Lung (tissue), 12 donors: ENCODE data around the gene VWF. TPM values are rescaled to one million over a fixed set of nuclear protein-coding genes. Genes with fewer than 3 reads are reported as not detected.
A peak's percentile ranks its signal among the peaks of the same experiment; 100 is the strongest.
"Not testable (repeated sequence)": the region's sequence is repeated elsewhere in the genome, so short reads cannot be mapped to it uniquely, and the experiment has no call there.

ENCODE experiments used
- ATAC-seq: fragments of 200-7000 bp; cut with Tn5 transposase; one replicate; pipeline ENCODE4 v1.9.1; 2020; ENCODE audit warnings: moderate number of reproducible peaks; ENCODE audit not compliant: insufficient read depth, low FRiP score
- DNase-seq, 3 donors: peaks; one replicate each; pipeline ENCODE4 v3.0.0-alpha.2; 2013 to 2017
- H3K27ac ChIP-seq, 2 donors: one replicate each; pipeline ENCODE4 v1.5.1; 2013; ENCODE audit warnings: mild to moderate bottlenecking in 2 of 2, moderate library complexity in 2 of 2, control low read depth in 1 of 2, inconsistent platforms in 1 of 2, low read depth in 1 of 2, low read length in 1 of 2
- H3K27me3 ChIP-seq, 3 donors: one replicate each; pipeline ENCODE4 v1.5.1; 2013; ENCODE audit warnings: low read length in 2 of 3; ENCODE audit not compliant: control insufficient read depth in 3 of 3, insufficient read depth in 3 of 3
- H3K36me3 ChIP-seq, 4 donors: one replicate each; pipeline ENCODE4 v1.5.1; 2013; ENCODE audit warnings: low read length in 4 of 4, mild to moderate bottlenecking in 1 of 4, moderate library complexity in 1 of 4; ENCODE audit not compliant: control insufficient read depth in 4 of 4, insufficient read depth in 4 of 4
- H3K4me1 ChIP-seq, 5 donors: one replicate each; pipeline ENCODE4 v1.5.1; 2013; ENCODE audit warnings: low read length in 5 of 5, mild to moderate bottlenecking in 2 of 5, moderate library complexity in 1 of 5; ENCODE audit not compliant: control insufficient read depth in 5 of 5, insufficient read depth in 5 of 5
- H3K4me3 ChIP-seq: one replicate; pipeline ENCODE4 v1.5.1; 2013; ENCODE audit warnings: mild to moderate bottlenecking, control low read depth, moderate library complexity
- H3K9ac ChIP-seq, 2 donors: one replicate each; pipeline ENCODE4 v1.5.1; 2013; ENCODE audit warnings: low read length in 2 of 2, control low read depth in 1 of 2; ENCODE audit not compliant: insufficient read depth in 1 of 2
- H3K9me3 ChIP-seq, 4 donors: one replicate each; pipeline ENCODE4 v1.5.1; 2013; ENCODE audit warnings: low read length in 3 of 4, mild to moderate bottlenecking in 1 of 4, moderate library complexity in 1 of 4; ENCODE audit not compliant: control insufficient read depth in 4 of 4, insufficient read depth in 3 of 4
- WGBS, 2 donors: extraction: QIAGEN DNeasy Blood & Tissue Kit; methylation state at CpG; one replicate each; pipeline ENCODE4 v1.1.7; 2013; 5-methylcytosine and 5-hydroxymethylcytosine counted together
- polyA plus RNA-seq, 2 donors: library from polyadenylated mRNA; stranded (reverse); fragments of 200-250 nt; gene quantifications; one replicate each; pipeline ENCODE4 v1.2.1, GENCODE V29; 2013
- total RNA-seq, 2 donors: library from RNA; depleted of rRNA in 1 of 2; stranded (reverse); fragments of >200 nt in 1 of 2; gene quantifications; one replicate each; pipeline ENCODE4 v1.2.1, GENCODE V29; 2014 to 2021
- TF ChIP-seq, protein P1 (sequence below): IDR thresholded peaks from 2 replicates; pipeline ENCODE4 v1.5.1; 2012; ENCODE audit warnings: mild to moderate bottlenecking; ENCODE audit errors: control extremely low read depth, extremely low read depth
- donor health status: control.
- donor health status: control.
- donor health status: Bipolar disorder and iron deficiency.
- donor health status: healthy.
- donor health status: DM: yes; HTN: yes; CAD: no.

Gene VWF
- total and polyA plus RNA-seq, 4 donors: 65.6 to 285 (median 249) TPM

DNA sequence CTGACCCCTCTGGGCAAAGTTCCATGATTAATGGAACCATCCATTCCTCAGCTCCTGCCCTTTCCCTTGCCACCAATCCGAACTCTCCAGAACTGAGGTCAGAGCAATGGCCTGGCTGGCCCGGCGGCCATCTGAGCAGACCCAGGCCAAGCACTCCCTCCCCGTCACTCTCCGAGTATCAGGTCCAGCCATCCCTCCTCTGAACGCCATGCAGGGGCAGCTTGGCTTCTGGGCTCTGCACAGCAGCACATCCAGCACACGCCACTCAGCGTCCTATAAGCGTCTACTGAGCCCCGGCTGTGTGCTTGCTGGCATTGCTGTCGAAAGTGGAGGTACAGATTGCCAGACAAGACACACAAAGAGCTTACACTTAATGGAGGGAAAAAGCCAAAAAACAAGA is 34.3 kb upstream of the VWF start:
- H3K9ac ChIP-seq: no peak overlapping the region
- peaks cover 0 to 22% (median 7%) of the 10 kb centered on the region in 5 donors for H3K4me1 ChIP-seq
- no peak overlapping the region for H3K4me3 ChIP-seq
- DNase-seq (no peak), ATAC-seq (no peak)
- TF ChIP-seq, protein P1, sequence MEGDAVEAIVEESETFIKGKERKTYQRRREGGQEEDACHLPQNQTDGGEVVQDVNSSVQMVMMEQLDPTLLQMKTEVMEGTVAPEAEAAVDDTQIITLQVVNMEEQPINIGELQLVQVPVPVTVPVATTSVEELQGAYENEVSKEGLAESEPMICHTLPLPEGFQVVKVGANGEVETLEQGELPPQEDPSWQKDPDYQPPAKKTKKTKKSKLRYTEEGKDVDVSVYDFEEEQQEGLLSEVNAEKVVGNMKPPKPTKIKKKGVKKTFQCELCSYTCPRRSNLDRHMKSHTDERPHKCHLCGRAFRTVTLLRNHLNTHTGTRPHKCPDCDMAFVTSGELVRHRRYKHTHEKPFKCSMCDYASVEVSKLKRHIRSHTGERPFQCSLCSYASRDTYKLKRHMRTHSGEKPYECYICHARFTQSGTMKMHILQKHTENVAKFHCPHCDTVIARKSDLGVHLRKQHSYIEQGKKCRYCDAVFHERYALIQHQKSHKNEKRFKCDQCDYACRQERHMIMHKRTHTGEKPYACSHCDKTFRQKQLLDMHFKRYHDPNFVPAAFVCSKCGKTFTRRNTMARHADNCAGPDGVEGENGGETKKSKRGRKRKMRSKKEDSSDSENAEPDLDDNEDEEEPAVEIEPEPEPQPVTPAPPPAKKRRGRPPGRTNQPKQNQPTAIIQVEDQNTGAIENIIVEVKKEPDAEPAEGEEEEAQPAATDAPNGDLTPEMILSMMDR: no peak
- H3K27me3 ChIP-seq: no peaks in the 10 kb centered on the region
- no peaks in the 10 kb centered on the region for H3K36me3 ChIP-seq
- peak overlapping the region in 1 of 2 donors; percentile 61 for H3K27ac ChIP-seq
- H3K9me3 ChIP-seq: no peaks in the 10 kb centered on the region
- WGBS, 2 donors: 87 to 89% methylated on average over 11 of the region's 11 CpGs

DNA sequence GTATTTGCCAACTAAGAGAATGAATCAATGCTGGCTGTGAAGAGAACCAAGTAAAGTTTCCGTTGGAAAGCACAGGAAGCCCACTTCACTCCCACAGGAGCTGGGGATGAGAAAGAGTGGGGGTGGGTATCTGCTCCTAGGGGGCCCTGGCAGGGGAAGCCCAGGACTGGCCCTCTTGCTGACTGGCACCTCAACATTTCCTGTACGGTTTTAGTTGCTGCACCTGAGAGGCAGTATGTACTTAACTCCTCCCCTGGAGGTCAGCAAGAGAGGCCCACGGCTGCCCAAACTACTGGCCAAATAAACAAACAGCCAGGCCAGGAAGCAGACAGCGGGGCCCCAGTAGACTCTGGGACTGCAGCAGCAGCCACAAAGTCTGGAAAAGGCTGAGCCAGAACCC is 33.8 kb upstream of the VWF start:
- H3K9me3 ChIP-seq: no peaks in the 10 kb centered on the region
- H3K4me3 ChIP-seq: no peak overlapping the region
- TF ChIP-seq, protein P1: no peak
- H3K27ac ChIP-seq: peak overlapping the region in 1 of 2 donors; percentile 61
- no peaks in the 10 kb centered on the region for H3K27me3 ChIP-seq
- DNase-seq: no peak
- H3K4me1 ChIP-seq: peaks cover 0 to 22% (median 7%) of the 10 kb centered on the region in 5 donors
- no peak for ATAC-seq
- no peak overlapping the region for H3K9ac ChIP-seq
- H3K36me3 ChIP-seq: no peaks in the 10 kb centered on the region
- WGBS, 2 donors: 27 to 29% methylated on average over 4 of the region's 4 CpGs

DNA sequence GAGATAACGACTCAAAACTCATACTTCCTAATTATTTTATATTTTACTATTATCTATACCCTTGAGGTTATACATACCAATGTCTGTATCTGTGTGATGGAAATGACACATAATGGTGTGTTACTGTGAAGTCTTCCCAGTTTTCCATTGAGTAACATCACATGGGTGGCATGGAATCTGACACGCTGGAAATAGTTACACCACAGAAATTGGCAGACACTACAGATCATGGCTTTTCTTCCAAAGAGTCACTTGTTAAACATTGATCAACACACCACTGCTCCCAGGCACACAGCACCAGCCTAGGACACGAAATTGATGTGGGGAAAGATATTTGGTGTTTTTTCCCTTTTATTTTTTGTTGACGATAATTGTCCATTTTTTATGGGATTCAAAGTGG is 33.0 kb upstream of the VWF start:
- Histone ChIP-seq H3K9ac (no peak overlapping the region), H3K4me3 (no peak overlapping the region), H3K27me3 (no peaks in the 10 kb centered on the region), H3K9me3 (no peaks in the 10 kb centered on the region), H3K36me3 (no peaks in the 10 kb centered on the region), H3K27ac (no peak overlapping the region), H3K4me1 (peaks cover 0 to 22% (median 7%) of the 10 kb centered on the region in 5 donors)
- WGBS, 2 donors: 90 to 95% methylated on average over 4 of the region's 4 CpGs
- ATAC-seq (no peak), DNase-seq (no peak)
- TF ChIP-seq, protein P1: no peak

DNA sequence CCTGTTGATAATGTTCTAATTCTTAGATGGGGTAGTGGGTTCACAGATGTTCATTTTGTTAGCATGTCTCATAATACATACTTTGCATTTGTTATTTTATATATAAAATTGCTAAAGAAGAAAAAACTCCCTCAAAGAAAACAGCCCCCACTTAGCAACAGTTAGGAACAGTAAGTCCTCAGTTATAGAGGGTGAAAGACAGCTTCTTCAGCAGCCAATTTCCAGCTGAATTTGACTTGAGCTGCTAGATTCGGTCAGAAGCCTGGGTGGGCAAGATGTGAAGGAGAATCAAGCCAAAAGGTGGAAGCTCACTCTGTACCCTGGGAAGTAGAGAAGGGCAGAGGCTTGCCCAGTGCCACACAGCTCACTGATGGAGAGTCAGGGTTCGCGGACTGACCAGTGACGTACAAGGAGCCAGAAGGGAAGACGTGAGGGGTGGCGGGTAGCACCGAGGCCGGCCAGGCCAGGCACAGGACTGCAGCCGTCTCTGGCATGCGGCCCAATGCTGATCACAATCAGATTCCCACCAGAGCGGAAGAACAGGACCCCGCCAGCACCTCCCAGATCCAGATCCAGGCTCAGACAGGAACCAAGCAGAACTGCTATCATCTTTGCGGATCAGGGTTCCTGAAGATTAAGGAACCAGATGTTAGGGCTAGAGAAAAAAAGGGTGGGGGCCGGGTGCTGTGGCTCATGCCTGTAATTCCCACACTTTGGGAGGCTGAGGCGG is 30.4 kb upstream of the VWF start:
- Histone ChIP-seq H3K4me1 (peaks cover 0 to 14% (median 7%) of the 10 kb centered on the region in 5 donors), H3K27me3 (no peaks in the 10 kb centered on the region), H3K9me3 (no peaks in the 10 kb centered on the region), H3K9ac (no peak overlapping the region), H3K36me3 (no peaks in the 10 kb centered on the region), H3K4me3 (no peak overlapping the region), H3K27ac (peak overlapping the region; percentile 48 to 55)
- TF ChIP-seq, protein P1: no peak
- DNase-seq: peak in 2 of 3 donors; percentile 7 to 50
- WGBS, 2 donors: 63 to 74% methylated on average over 15 of the region's 15 CpGs
- no peak for ATAC-seq

DNA sequence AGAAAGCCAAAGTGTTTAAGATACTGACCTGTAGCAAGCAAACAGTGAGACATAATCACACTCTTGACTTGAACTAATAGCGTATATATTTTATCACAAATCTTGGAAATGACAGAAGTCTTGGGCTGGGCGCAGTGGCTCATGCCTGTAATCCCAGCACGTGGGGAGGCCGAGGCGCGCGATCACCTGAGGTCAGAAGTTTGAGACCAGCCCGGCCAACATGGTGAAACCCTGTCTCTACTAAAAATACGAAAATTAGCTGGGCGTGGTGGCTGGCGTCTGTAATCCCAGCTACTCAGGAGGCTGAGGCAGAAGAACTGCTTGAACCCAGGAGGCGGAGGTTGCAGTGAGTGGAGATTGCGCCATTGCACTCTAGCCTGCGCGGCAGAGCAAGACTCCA is 24.3 kb upstream of the VWF start:
- WGBS, 2 donors: 88 to 90% methylated on average over 15 of the region's 15 CpGs
- not testable (repeated sequence) for DNase-seq, H3K9ac ChIP-seq, H3K4me1 ChIP-seq, H3K9me3 ChIP-seq, H3K4me3 ChIP-seq, H3K27me3 ChIP-seq, ATAC-seq, H3K36me3 ChIP-seq, H3K27ac ChIP-seq
